Thoracic aorta endothelial cell (primary cell): ENCODE results near the gene ANXA5. TPM values are rescaled to one million over a fixed set of nuclear protein-coding genes. Genes with fewer than 3 reads are reported as not detected.

Experiments used
- total RNA-seq: library from RNA; depleted of rRNA; stranded (reverse); fragments of >200 nt; gene quantifications from 2 replicates; pipeline ENCODE4 v1.2.3, GENCODE V29; 2012

ANXA5 gene
- 689 and 725 TPM in 2 replicates for total RNA-seq

GRCh38 chr4:121696581-121697461, at the start of gene ANXA5:
TSS of gene ANXA5 (minus strand) at chr4:121696980. CDS start at chr4:121696589, 391 bp downstream.

Other genes starting within 250 kb of the ANXA5 start
- 0.40 TPM in 1 of 2 replicates, not detected in the other for gene SMIM43, start 68.2 kb upstream of the ANXA5 start, total RNA-seq
- gene EXOSC9, start 104.3 kb upstream of the ANXA5 start, total RNA-seq, result 61.8 and 65.7 TPM in 2 replicates
- gene CCNA2, start 126.9 kb upstream of the ANXA5 start, total RNA-seq, result 95.9 and 174 TPM in 2 replicates
- gene BBS7, start 173.5 kb upstream of the ANXA5 start, total RNA-seq, result 23.5 and 35.0 TPM in 2 replicates